Cardiac atrium fibroblast (primary cell): ENCODE data around the gene CMTM8. TPM values are rescaled to one million over a fixed set of nuclear protein-coding genes. Genes with fewer than 3 reads are reported as not detected.

Experiments
- total RNA-seq: library from RNA; depleted of rRNA; stranded (reverse); fragments of >200 nt; gene quantifications from 2 replicates; pipeline ENCODE4 v1.2.3, GENCODE V29; 2015

CMTM8 gene
- 1.8 and 7.8 TPM in 2 replicates for total RNA-seq

GRCh38 chr3:32238453-32239306 is at the start of gene CMTM8:
Gene CMTM8, plus strand, starts transcription at chr3:32238680. Its CDS starts 293 bp downstream, at chr3:32238973.

GRCh38 chr3:32391643-32392535 is 153.4 kb downstream of the CMTM8 start, which contains the start of gene CMTM7:
Gene CMTM7, plus strand, starts transcription at chr3:32391853. Its CDS starts 54 bp downstream, at chr3:32391907.

Other genes starting within 250 kb of the CMTM8 start
- 4.5 and 5.7 TPM in 2 replicates for gene GPD1L, start 132.1 kb upstream of the CMTM8 start, total RNA-seq
- 24.6 and 38.1 TPM in 2 replicates for gene CMTM7, start 153.2 kb downstream of the CMTM8 start, total RNA-seq